Ishikawa (cell line): ENCODE results near the gene KCNK3.

Source experiments
- CEBPB ChIP-seq: IDR thresholded peaks from 2 replicates; pipeline ENCODE4 v1.6.1; 2012
- CREB1 ChIP-seq: IDR thresholded peaks from 2 replicates; pipeline ENCODE4 v1.6.1; 2012; ENCODE audit warnings: low read depth
- EGR1 ChIP-seq: IDR thresholded peaks from 2 replicates; pipeline ENCODE4 v1.6.1; 2012
- EP300 ChIP-seq: IDR thresholded peaks from 2 replicates; pipeline ENCODE4 v1.6.1; 2012; ENCODE audit warnings: borderline replicate concordance
- FOXM1 ChIP-seq: IDR thresholded peaks from 2 replicates; pipeline ENCODE4 v1.6.1; 2012; ENCODE audit warnings: low read depth, borderline replicate concordance
- MAX ChIP-seq: IDR thresholded peaks from 2 replicates; pipeline ENCODE4 v1.6.1; 2012
- NFIC ChIP-seq: IDR thresholded peaks from 2 replicates; pipeline ENCODE4 v1.6.1; 2012
- RAD21 ChIP-seq: IDR thresholded peaks from 2 replicates; pipeline ENCODE4 v1.6.1; 2012; ENCODE audit warnings: low read depth
- REST ChIP-seq: IDR thresholded peaks from 2 replicates; pipeline ENCODE4 v1.6.1; 2012; ENCODE audit warnings: low read depth, mild to moderate bottlenecking
- TAF1 ChIP-seq: IDR thresholded peaks from 2 replicates; pipeline ENCODE4 v1.6.1; 2012; ENCODE audit warnings: low read depth, mild to moderate bottlenecking
- TCF12 ChIP-seq: IDR thresholded peaks from 2 replicates; pipeline ENCODE4 v1.6.1; 2012; ENCODE audit warnings: low read depth
- TEAD4 ChIP-seq: IDR thresholded peaks from 2 replicates; pipeline ENCODE4 v1.6.1; 2012
- USF1 ChIP-seq: IDR thresholded peaks from 2 replicates; pipeline ENCODE4 v1.6.1; 2012
- YY1 ChIP-seq: IDR thresholded peaks from 2 replicates; pipeline ENCODE4 v1.6.1; 2012; ENCODE audit warnings: low read depth
- ZBTB7A ChIP-seq: IDR thresholded peaks from 2 replicates; pipeline ENCODE4 v1.6.1; 2012; ENCODE audit warnings: low read depth

The KCNK3 gene

GRCh38 chr2:26711457-26712161, 19.1 kb downstream of the KCNK3 start:
- TF ChIP-seq USF1, result no peak
- no peak for TF ChIP-seq EGR1
- no peak for TF ChIP-seq YY1
- no peak for TF ChIP-seq REST
- TF ChIP-seq FOXM1, result no peak
- TF ChIP-seq TAF1, result no peak
- no peak for TF ChIP-seq CREB1
- no peak for TF ChIP-seq EP300

- TF ChIP-seq MAX (no peak), ZBTB7A (no peak), CEBPB (no peak), EP300 (no peak), TAF1 (no peak), CREB1 (no peak), FOXM1 (no peak), NFIC (no peak), YY1 (no peak), TCF12 (no peak), REST (no peak), RAD21 (no peak), EGR1 (no peak), USF1 (no peak), TEAD4 (no peak)
Observed at GRCh38 chr2:26712486-26713465, 20.3 kb downstream of the KCNK3 start.

- TF ChIP-seq FOXM1, result no peak
- TF ChIP-seq MAX, result no peak
- TF ChIP-seq TAF1, result no peak
- no peak for TF ChIP-seq RAD21
- TF ChIP-seq EGR1, result no peak
- no peak for TF ChIP-seq CEBPB
- TF ChIP-seq REST, result no peak
- no peak for TF ChIP-seq ZBTB7A
- TF ChIP-seq EP300, result no peak
- no peak for TF ChIP-seq CREB1
- no peak for TF ChIP-seq USF1
Observed at GRCh38 chr2:26715528-26716270, 23.2 kb downstream of the KCNK3 start.
